G401.6 (cell line): ENCODE results near the gene PLAAT5.
"Not testable (repeated sequence)": the region's sequence is repeated elsewhere in the genome, so short reads cannot be mapped to it uniquely, and the experiment has no call there.

Source experiments
- FAIRE-seq: peaks from 2 replicates; lab custom pipeline; 2012; peaks lifted over from hg19 to GRCh38; lab: Jason Lieb, UNC

PLAAT5 gene, protein sequence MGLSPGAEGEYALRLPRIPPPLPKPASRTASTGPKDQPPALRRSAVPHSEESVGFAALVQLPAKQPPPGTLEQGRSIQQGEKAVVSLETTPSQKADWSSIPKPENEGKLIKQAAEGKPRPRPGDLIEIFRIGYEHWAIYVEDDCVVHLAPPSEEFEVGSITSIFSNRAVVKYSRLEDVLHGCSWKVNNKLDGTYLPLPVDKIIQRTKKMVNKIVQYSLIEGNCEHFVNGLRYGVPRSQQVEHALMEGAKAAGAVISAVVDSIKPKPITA

DNA sequence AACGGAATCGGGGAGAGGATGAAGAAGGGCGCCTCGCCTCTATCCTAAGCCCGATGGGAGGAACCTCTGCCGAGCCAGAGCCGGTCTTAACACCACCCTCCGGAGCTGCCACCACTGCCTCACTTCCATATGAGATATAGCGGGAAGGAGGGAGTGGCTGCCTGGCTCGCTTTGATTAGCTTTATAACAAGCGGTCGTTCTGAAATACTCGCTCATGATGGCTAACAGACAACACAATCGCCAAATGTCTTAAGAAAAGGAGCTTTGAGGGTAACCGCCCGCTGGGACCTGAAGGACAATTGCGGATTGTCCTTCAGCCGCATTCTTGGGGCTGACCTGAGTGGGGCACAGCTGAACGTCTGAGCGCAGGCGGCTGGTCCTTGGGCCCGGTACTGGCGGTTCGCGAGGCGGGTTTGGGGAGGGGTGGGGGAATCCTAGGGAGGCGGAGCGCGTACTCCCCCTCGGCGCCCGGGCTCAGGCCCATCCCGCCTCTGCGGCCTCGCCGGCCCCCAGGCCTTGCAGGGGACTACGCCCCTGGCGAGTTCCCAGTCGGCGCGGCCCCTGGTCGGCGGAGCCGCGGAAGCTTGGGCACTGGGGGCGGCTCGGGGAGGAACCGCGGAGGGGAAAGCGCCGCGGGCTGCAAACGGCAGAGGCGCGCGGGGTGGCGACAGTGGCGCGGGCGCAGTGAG, at the start of gene PLAAT5:
Gene PLAAT5 (minus strand): TSS at position 617 of the 689 bp plus-strand sequence. CDS start 133 bp downstream, at position 484.
- no peak for FAIRE-seq

DNA sequence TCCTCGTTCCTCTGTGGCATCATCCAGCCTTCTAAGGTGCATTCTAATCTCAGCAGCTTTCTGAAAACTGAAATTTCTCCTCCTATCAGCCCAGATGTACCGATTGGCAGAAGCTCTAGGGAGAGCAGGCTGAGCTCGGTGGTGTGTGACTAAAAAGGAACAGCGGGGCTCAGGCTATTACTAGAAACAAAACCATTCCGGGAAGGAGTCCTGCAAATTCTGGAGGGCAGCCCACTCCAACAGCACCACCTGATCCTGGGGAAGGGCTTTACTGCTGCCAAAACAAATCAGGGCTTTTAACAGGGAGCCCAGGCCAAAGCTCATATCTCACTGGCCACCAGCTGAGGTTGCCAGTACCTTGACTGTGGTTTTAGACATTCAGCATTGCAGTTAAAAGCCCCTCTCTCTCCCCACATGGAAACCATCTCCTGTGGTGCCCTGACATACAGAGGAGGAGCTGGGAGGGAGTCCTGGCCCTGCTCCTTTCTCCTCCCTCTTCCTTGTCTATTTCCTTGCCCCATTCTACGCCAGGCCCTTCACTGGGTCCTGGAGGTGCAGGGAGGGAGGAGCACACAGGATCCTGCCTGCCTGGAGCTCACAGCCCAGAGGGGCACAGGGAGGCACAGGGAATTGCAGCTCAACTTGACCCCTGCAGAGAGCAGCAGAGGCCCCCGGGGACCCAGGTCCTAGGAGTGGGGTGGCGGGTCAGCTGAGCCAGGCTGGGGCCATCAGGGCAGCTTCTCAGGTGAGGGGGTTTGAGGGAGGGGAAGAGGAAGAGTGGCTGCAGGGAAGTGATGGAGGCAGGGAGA, 46.5 kb upstream of the PLAAT5 start:
- no peak for FAIRE-seq

DNA sequence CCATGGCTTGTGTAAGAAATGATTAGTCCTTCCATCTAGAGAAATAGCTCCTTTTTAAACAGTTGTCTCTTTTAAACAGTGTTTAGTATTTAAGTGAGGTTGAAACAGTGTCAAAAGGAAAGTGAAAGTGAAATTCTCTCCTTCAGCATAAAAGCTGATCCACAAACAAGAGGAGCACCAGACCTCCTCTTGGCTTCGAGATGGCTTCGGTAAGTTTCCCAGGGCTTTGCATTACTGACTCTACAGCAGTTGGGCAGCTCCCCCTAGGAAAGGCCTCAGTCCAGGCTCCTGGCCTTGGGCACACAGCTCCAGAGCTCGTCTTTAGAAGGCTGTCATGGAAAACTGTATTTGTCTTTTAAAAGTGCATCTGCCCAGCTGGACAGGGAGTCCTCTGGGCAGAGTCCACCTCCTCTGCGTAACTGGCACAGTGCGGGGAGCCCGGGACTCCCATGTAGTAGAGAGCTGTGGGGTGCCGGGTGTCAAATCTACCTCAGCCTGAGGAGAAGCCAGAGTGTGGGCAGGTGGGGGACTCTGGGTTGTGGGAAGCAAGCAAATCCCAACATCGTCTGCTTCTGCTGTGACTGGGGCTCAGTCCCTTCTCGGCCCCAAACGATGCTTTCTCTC, 45.8 kb upstream of the PLAAT5 start, which contains the start of gene PLAAT4:
Gene PLAAT4 (plus strand): TSS at position 140 of the 624 bp plus-strand sequence. CDS start 61 bp downstream, at position 201.
- FAIRE-seq: no peak

DNA sequence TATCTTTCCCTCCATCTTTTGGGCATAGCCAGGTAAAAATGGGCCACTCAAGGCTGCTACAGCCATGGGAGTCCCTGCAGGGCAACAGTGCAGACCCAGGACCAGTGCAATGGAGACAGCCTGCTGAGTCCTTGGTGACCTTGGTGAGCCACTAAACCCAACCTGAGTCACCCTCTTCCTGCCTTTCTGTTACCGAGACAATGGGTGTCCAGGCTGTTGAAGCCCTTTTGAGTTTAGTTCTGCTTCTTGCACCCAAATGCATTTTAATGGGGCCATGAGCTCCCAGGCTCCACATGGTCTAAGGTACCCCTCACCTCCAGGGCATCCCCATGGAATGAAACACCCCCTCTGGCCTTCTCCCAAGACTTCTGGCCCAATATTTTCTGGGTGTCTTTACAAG, 44.8 kb upstream of the PLAAT5 start:
- no peak for FAIRE-seq

DNA sequence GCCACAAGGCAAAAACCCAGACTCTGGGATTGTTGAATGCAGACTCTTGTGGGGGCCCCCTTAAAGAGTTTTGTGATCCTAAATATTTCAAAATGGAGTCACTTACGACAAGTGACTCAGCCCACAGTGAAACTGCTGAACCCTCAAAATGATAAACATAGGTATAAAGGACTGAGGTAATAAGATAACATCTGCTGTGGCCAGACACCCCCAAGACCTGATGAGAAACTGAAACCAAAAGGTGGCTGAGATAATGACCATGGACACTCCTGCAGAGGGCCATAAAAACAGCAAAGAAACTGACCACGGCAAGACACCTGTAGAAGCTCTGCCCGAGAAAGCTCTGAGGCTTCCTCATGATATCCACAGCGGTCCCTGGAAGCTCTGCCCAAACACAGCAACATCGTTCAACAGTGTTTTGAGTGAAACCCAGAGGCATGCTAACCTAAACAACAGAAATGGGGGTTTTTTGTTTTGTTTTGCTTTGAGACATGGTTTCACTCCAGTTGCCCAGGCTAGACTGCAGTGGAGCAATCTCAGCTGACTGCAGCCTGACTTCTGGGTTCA, 44.0 kb upstream of the PLAAT5 start:
- FAIRE-seq: no peak

DNA sequence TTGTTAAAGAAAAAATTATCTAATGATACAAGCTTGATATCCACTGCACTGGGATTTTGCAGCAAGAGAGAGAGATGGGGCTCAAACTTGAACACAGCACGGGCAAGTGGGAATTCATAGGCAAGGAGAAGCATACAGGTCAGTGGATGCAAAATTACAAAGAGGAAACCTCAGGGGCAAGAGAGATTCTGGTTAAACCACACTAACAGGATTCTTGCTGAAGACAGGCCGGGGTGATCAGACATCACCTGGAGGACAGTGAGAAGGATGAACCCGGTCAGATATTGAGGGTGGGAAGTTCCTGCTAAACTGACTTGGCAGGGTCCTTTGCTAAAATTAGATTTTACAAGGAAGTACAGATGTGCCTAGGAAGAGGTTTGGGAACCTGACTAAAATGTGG, 43.1 kb upstream of the PLAAT5 start:
- no peak for FAIRE-seq

DNA sequence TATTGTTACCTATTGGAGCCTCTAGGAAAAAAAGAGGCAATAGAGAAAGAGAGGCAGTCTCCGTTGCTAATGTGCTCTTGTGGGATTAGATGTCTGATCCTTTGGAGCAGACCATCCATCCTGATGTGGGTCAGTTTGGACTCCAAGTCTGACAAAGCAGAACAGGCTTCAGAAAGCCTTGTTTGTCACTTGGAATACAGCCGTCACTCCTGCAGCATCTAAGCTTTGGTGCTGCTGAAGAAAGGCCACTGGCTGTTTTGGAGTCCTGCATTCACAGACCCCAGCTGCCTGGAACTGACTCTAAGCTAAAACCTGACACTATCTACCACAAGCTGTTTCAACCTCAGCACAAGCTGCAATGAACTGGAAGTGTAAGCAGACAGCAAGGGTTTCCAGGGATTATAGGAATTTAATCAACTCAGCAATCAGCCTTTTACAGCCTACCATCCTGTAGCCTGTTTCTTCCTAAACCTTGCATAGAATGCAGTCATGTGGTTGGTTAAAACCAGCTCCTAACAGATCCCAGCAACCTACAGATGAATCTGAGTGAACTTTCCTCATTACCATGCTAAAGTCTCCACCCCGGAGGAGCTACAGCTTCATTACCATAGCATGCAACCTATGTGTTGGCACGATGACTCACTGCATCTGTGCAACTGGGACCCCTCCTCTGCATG, 42.0 kb upstream of the PLAAT5 start:
- no peak for FAIRE-seq

DNA sequence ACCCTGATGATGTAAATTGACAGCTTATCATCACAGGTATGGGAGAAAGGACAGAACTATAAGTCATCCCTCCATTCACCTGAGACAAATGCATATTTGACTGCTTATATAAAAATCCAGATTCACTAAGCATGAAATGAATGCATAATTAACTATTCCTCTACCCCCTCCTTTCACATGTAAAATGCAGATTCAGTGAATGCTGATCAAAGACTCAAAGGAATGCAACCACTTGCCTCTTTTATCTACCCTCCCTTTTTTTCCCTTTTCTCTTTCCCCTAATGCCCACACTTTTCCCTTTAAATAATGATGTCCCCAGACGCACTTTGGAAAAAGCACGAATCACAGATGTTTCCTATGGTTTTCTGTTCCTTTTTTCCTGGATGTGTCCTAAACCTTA, 41.1 kb upstream of the PLAAT5 start:
- no peak for FAIRE-seq

DNA sequence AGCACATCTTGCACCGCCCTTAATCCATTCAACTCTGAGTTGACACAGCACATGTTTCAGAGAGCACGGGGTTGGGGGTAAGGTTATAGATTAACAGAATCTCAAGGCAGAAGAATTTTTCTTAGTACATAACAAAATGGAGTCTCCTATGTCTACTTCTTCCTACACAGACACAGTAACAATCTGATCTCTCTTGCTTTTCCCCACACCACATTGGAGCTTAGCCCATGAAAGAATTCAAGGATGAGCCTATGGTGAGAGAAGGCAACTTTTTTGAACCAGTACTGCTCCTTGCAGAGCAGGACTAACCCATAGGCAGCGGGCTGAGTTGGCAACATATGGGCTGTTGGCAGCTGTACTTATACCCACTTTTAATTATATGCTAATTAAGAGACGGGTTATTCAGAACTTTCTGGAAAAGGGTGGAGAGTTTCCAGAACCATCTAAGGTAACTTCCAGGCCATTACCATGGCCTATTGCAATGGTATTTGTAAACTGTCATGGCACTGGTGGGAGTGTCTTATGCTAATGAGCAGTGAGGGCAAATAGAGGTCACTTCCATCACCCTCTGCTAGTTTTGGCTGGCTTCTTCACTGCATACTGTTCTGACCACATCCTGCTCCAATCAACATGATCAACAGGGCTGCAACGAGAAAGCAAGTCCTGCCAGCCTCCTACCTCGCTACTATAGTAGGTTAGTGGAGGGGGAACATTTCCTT, 40.3 kb upstream of the PLAAT5 start:
- FAIRE-seq: not testable (repeated sequence)

DNA sequence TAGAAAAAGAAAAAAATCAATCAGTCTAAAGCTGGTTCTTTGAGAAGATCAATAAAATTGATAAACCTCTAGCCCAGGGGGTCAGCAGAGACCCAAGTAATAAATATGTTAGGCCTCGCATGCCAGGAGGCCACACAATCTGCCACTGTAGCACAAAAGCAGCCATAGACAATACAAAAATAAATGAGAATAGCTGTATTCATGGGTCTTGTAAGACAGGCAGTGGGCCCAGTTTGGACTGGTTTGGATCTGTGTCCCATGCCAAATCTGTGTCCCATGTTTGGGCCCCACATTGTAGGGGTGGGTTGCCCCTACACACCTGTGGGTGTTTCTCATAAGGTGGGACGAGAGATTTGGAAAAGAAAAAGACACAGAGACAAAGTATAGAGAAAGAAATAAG, 39.1 kb upstream of the PLAAT5 start:
- no peak for FAIRE-seq

DNA sequence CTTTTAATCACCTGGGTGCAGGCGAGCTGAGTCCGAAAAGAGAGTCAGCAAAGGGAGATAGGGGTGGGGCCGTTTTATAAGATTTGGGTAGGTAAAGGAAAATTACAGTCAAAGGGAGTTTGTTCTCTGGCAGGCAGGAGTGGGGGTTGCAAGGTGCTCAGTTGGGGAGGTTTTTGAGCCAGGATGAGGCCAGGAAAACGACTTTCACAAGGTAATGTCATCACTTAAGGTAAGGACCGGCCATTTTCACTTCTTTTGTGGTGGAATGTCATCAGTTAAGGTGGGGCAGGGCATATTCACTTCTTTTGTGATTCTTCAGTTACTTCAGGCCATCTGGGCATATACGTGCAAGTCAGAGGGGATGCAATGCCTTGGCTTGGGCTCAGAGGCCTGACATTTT, 38.4 kb upstream of the PLAAT5 start:
- not testable (repeated sequence) for FAIRE-seq

DNA sequence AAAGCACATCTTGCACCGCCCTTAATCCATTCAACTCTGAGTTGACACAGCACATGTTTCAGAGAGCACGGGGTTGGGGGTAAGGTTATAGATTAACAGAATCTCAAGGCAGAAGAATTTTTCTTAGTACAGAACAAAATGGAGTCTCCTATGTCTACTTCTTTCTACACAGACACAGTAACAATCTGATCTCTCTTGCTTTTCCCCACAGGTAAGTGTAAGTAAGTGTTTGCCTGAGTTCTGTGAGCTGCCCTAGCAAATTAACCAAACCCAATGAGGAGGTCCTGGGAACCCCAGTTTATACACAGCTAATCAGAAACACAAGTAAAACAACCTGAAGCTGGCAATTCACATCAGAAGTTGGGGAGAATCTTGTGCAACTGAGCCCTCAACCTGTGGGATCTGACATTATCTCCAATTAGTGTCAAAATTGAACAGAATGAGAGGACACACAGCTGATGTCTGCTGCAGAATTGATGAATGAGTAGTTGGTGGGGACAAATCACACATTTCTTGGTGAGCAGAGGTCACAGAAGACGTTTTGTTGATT, 37.8 kb upstream of the PLAAT5 start:
- not testable (repeated sequence) for FAIRE-seq

DNA sequence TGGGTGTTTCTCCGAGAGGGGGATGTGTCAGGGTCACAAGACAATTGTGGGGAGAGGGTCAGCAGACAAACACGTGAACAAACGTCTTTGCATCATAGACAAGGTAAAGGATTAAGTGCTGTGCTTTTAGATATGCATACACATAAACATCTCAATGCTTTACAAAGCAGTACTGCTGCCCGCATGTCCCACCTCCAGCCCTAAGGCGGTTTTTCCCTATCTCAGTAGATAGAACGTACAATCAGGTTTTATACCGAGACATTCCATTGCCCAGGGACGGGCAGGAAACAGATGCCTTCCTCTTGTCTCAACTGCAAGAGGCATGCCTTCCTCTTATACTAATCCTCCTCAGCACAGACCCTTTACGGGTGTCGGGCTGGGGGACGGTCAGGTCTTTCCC, 37.2 kb upstream of the PLAAT5 start:
- FAIRE-seq: not testable (repeated sequence)

DNA sequence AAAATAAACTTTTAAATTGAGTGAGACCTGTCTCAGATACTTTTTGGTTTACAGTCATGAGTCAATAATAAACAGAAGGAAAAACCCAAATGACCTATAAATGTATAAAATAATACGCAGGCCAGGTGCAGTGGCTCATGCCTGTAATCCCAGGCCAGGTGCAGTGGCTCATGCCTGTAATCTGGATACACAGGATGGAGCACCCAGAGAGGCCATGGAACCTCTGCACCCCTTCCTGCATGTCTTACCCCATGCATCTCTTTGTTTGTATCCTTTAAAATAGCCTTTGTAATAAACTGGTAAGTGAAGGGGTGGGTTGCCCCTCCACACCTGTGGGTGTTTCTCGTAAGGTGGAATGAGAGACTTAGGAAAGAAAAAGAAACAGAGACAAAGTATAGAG, 36.7 kb upstream of the PLAAT5 start:
- no peak for FAIRE-seq

DNA sequence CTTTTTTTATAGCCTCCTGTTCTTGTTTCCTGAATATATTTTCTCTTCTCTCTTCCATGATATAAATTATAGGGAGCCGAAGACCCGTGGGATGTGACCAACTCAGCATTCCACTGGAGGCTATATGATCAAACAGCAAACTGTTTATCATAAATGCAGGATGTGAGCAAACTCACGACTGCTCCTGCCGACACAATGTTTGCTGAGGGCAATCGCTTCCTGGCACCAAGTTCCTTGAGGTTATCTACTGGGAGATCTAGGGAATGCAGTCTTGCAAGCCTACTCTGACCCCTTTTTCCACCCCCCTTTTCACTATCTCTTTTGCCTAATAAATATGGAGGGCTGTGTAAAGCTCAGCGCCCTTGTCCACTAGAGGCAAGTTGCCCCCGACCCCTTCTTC, 32.2 kb upstream of the PLAAT5 start:
- no peak for FAIRE-seq

DNA sequence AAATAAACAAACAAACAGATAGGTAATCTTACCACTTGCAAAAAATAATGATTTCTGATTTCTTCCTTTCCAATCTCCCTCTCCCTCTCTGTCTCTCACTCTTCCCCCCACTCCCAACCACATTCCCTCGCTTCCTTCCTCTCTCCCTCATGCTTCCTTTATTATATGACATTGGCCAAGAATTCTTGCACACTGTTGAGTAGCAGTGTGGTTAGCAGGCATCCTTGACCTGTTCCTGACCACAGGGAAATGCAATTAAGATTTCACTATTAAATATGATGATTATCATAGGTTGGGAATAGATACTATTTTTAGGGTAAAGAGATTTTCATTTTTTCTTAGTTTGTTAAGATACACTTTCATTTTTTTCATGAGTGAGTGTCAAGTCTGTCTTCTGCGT, 30.9 kb upstream of the PLAAT5 start:
- FAIRE-seq: no peak

DNA sequence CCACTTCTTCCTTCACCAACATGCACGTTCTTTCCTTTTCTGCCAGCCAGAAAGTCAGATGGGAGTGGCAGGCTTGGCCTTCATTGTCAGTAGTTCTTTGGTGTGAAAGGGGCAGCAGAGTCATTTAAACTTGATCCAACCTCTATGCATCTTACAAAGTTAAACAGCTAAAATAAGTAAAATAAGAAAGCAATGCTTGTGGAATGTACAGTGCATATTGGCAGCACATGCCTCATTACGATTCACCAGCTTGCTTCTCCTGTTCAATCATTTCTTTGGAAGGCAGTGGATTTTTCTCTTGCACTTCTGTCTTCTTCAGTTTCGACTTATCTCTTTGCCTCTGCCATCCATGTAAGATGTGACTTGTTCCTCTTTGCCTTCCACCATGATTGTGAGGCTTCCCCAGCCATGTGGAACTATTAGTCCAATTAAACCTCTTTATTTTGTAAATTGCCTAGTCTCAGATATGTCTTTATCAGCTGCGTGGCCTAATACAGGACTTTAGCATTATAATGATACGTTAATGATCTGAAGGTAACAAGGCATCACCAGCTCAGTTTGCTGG, 29.7 kb upstream of the PLAAT5 start:
- no peak for FAIRE-seq

DNA sequence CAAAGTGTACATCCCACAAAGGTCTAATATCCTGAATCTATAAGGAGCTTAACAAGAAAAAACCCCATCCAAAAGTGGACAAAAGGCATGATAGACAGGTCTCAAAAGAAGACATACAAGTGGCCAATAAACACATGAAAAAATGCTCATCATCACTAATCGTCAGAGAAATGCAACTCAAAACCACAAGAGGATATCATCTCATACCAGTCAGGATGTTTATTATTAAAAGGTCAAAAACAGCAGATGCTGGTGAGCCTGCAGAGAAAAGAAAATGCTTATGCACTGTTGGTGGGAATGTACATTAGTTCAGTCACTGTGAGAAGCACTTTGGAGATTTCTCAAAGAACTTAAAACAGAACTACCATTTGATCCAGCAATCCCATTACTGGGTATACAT, 27.6 kb upstream of the PLAAT5 start:
- no peak for FAIRE-seq

DNA sequence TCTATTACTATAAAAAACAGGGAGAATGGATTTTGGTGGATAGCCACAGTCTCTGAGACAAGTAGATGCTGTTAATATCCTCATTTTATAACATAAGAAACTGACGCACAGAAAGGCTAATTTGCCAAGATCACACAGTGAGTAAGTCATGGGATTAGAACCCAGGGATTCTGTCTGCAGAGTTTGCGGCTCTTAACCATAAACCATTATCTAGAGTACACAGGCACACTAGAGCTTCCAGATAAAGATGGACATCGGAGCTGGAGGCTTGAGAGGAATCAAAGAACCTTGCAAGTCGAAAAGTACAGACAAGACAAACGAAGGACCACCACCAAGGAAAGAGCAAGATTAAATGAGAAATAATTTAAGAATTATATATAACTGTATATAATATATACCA, 26.2 kb upstream of the PLAAT5 start:
- FAIRE-seq: no peak

DNA sequence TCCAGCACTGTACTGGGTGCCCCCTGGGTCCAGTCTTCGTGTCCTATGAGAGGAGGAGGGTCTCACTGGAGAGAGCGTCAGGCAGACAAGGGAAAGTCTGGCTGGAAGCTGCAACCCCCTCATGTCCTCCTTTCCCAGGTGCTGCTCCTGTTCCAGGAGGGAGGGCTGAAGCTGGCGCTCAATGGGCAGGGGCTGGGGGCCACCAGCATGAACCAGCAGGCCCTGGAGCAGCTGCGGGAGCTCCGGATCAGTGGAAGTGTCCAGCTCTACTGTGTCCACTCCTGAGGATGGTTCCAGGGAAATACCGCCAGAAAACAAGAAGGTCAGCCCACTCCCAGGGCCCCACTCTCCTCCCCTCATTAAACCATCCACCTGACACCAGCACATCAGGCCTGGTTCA, 25.1 kb upstream of the PLAAT5 start:
- FAIRE-seq: no peak
